ENCODE data around the gene SLC4A4.

SLC4A4 gene

GRCh38 chr4:71469541-71469940, 130.7 kb downstream of the SLC4A4 start:
- DNase-seq (ENCODE audit: low read depth in 2 of 2) = no peak

- DNase-seq (ENCODE audit: low read depth in 2 of 2) = no peak
These were observed 131.7 kb downstream of the SLC4A4 start for GRCh38 chr4:71470524-71470923.

GRCh38 chr4:71472946-71473345, 134.1 kb downstream of the SLC4A4 start:
- DNase-seq (ENCODE audit: low read depth in 2 of 2) = no peak

- no peak for DNase-seq (ENCODE audit: low read depth in 2 of 2)
These were observed 134.9 kb downstream of the SLC4A4 start for GRCh38 chr4:71473541-71474240.

GRCh38 chr4:71474731-71475130, 135.9 kb downstream of the SLC4A4 start:
- no peak for DNase-seq (ENCODE audit: low read depth in 2 of 2)

GRCh38 chr4:71476240-71476639, 137.4 kb downstream of the SLC4A4 start:
- no peak for DNase-seq (ENCODE audit: low read depth in 2 of 2)

GRCh38 chr4:71486550-71487343, 147.9 kb downstream of the SLC4A4 start:
- no peak for DNase-seq (ENCODE audit: low read depth in 2 of 2)

GRCh38 chr4:71487344-71487920, 148.6 kb downstream of the SLC4A4 start:
- no peak for DNase-seq (ENCODE audit: low read depth in 2 of 2)

- DNase-seq (ENCODE audit: low read depth in 2 of 2) = no peak
These were observed 155.7 kb downstream of the SLC4A4 start for GRCh38 chr4:71494539-71494938.

- DNase-seq (ENCODE audit: low read depth in 2 of 2) = no peak
These were observed 156.6 kb downstream of the SLC4A4 start for GRCh38 chr4:71495454-71495853.

GRCh38 chr4:71497078-71497477, 158.3 kb downstream of the SLC4A4 start:
- no peak for DNase-seq (ENCODE audit: low read depth in 2 of 2)

GRCh38 chr4:71498002-71498401, 159.2 kb downstream of the SLC4A4 start:
- DNase-seq (ENCODE audit: low read depth in 2 of 2) = no peak

GRCh38 chr4:71498625-71499024, 159.8 kb downstream of the SLC4A4 start:
- DNase-seq (ENCODE audit: low read depth in 2 of 2) = no peak

GRCh38 chr4:71501992-71502391, 163.2 kb downstream of the SLC4A4 start:
- DNase-seq (ENCODE audit: low read depth in 2 of 2) = no peak

- no peak for DNase-seq (ENCODE audit: low read depth in 2 of 2)
These were observed 179.6 kb downstream of the SLC4A4 start for GRCh38 chr4:71518283-71518989.

GRCh38 chr4:71520308-71520707, 181.5 kb downstream of the SLC4A4 start:
- DNase-seq (ENCODE audit: low read depth in 2 of 2) = no peak

- no peak for DNase-seq (ENCODE audit: low read depth in 2 of 2)
These were observed 182.0 kb downstream of the SLC4A4 start for GRCh38 chr4:71520850-71521249.

- no peak for DNase-seq (ENCODE audit: low read depth in 2 of 2)
These were observed 185.9 kb downstream of the SLC4A4 start for GRCh38 chr4:71524756-71525155.

- no peak for DNase-seq (ENCODE audit: low read depth in 2 of 2)
These were observed 188.0 kb downstream of the SLC4A4 start for GRCh38 chr4:71526637-71527406.

GRCh38 chr4:71532407-71532806, 193.6 kb downstream of the SLC4A4 start:
- no peak for DNase-seq (ENCODE audit: low read depth in 2 of 2)

GRCh38 chr4:71533121-71533520, 194.3 kb downstream of the SLC4A4 start:
- DNase-seq (ENCODE audit: low read depth in 2 of 2) = no peak
